ENCODE data around the gene SUSD6. TPM values are rescaled to one million over a fixed set of nuclear protein-coding genes. Genes with fewer than 3 reads are reported as not detected.

SUSD6 gene
- total and polyA plus RNA-seq, 9 of the 15 experiments (the other 6 are each of a cell fraction or from before 2014, with no cell fraction given), result 2.9 to 20.7 (median 5.6) TPM

GRCh38 chr14:69696633-69697557 lies 85.5 kb downstream of the SUSD6 start (continued):
- TF ChIP-seq, protein P1, sequence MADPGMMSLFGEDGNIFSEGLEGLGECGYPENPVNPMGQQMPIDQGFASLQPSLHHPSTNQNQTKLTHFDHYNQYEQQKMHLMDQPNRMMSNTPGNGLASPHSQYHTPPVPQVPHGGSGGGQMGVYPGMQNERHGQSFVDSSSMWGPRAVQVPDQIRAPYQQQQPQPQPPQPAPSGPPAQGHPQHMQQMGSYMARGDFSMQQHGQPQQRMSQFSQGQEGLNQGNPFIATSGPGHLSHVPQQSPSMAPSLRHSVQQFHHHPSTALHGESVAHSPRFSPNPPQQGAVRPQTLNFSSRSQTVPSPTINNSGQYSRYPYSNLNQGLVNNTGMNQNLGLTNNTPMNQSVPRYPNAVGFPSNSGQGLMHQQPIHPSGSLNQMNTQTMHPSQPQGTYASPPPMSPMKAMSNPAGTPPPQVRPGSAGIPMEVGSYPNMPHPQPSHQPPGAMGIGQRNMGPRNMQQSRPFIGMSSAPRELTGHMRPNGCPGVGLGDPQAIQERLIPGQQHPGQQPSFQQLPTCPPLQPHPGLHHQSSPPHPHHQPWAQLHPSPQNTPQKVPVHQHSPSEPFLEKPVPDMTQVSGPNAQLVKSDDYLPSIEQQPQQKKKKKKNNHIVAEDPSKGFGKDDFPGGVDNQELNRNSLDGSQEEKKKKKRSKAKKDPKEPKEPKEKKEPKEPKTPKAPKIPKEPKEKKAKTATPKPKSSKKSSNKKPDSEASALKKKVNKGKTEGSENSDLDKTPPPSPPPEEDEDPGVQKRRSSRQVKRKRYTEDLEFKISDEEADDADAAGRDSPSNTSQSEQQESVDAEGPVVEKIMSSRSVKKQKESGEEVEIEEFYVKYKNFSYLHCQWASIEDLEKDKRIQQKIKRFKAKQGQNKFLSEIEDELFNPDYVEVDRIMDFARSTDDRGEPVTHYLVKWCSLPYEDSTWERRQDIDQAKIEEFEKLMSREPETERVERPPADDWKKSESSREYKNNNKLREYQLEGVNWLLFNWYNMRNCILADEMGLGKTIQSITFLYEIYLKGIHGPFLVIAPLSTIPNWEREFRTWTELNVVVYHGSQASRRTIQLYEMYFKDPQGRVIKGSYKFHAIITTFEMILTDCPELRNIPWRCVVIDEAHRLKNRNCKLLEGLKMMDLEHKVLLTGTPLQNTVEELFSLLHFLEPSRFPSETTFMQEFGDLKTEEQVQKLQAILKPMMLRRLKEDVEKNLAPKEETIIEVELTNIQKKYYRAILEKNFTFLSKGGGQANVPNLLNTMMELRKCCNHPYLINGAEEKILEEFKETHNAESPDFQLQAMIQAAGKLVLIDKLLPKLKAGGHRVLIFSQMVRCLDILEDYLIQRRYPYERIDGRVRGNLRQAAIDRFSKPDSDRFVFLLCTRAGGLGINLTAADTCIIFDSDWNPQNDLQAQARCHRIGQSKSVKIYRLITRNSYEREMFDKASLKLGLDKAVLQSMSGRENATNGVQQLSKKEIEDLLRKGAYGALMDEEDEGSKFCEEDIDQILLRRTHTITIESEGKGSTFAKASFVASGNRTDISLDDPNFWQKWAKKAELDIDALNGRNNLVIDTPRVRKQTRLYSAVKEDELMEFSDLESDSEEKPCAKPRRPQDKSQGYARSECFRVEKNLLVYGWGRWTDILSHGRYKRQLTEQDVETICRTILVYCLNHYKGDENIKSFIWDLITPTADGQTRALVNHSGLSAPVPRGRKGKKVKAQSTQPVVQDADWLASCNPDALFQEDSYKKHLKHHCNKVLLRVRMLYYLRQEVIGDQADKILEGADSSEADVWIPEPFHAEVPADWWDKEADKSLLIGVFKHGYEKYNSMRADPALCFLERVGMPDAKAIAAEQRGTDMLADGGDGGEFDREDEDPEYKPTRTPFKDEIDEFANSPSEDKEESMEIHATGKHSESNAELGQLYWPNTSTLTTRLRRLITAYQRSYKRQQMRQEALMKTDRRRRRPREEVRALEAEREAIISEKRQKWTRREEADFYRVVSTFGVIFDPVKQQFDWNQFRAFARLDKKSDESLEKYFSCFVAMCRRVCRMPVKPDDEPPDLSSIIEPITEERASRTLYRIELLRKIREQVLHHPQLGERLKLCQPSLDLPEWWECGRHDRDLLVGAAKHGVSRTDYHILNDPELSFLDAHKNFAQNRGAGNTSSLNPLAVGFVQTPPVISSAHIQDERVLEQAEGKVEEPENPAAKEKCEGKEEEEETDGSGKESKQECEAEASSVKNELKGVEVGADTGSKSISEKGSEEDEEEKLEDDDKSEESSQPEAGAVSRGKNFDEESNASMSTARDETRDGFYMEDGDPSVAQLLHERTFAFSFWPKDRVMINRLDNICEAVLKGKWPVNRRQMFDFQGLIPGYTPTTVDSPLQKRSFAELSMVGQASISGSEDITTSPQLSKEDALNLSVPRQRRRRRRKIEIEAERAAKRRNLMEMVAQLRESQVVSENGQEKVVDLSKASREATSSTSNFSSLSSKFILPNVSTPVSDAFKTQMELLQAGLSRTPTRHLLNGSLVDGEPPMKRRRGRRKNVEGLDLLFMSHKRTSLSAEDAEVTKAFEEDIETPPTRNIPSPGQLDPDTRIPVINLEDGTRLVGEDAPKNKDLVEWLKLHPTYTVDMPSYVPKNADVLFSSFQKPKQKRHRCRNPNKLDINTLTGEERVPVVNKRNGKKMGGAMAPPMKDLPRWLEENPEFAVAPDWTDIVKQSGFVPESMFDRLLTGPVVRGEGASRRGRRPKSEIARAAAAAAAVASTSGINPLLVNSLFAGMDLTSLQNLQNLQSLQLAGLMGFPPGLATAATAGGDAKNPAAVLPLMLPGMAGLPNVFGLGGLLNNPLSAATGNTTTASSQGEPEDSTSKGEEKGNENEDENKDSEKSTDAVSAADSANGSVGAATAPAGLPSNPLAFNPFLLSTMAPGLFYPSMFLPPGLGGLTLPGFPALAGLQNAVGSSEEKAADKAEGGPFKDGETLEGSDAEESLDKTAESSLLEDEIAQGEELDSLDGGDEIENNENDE (IDR thresholded peaks at IDR 0.05; ENCODE audit: low read depth, low read length), result no peak
- TF ChIP-seq KLF16 (IDR thresholded peaks at IDR 0.05) (peak; percentile 26; the same call in 1 of the 2 replicates), NRF1 (conservative IDR thresholded peaks at IDR 0.05 in 1 of 2, IDR thresholded peaks at IDR 0.05 in 1 of 2) (peak; percentile 20 to 39; a peak in 2 of 4 replicates), NFE2L1 (tag; IDR thresholded peaks at IDR 0.05; ENCODE audit: borderline replicate concordance, low read depth) (no peak), ZNF23 (CRISPR knock-in tag; IDR thresholded peaks at IDR 0.05) (no peak), XRCC4 (IDR thresholded peaks at IDR 0.05; ENCODE audit: extremely low read depth, insufficient read depth, insufficient read length) (no peak), ZNF830 (CRISPR knock-in tag; IDR thresholded peaks at IDR 0.05) (no peak), TBP (optimal IDR thresholded peaks at IDR 0.05; ENCODE audit: low read depth, low read length) (peak; percentile 79), GABPA (tag; conservative IDR thresholded peaks at IDR 0.05; ENCODE audit: low read depth) (peak; percentile 31; the same call in 1 of the 2 replicates), ZNF224 (CRISPR knock-in tag; IDR thresholded peaks at IDR 0.05) (no peak), HES1 (IDR thresholded peaks at IDR 0.05; ENCODE audit: low read depth) (no peak)
- TF ChIP-seq, protein P2, sequence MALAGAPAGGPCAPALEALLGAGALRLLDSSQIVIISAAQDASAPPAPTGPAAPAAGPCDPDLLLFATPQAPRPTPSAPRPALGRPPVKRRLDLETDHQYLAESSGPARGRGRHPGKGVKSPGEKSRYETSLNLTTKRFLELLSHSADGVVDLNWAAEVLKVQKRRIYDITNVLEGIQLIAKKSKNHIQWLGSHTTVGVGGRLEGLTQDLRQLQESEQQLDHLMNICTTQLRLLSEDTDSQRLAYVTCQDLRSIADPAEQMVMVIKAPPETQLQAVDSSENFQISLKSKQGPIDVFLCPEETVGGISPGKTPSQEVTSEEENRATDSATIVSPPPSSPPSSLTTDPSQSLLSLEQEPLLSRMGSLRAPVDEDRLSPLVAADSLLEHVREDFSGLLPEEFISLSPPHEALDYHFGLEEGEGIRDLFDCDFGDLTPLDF (CRISPR knock-in tag; IDR thresholded peaks at IDR 0.05), result no peak
